Small intestine (tissue), 7 donors: ENCODE results near the gene STX5. TPM values are rescaled to one million over a fixed set of nuclear protein-coding genes. Genes with fewer than 3 reads are reported as not detected.
"Not testable (repeated sequence)": the region's sequence is repeated elsewhere in the genome, so short reads cannot be mapped to it uniquely, and the experiment has no call there.

Source experiments
- DNase-seq, 2 donors: peaks; one replicate each; pipeline versions ENCODE4 v3.0.0 to v3.0.0-alpha.2; 2013
- FAIRE-seq: peaks from 2 replicates; lab custom pipeline; 2012; peaks lifted over from hg19 to GRCh38; lab: Jason Lieb, UNC
- H3K27ac ChIP-seq, 3 donors: one replicate each; pipeline ENCODE4 v1.5.1; 2013; ENCODE audit warnings: low read length in 2 of 3, mild to moderate bottlenecking in 2 of 3, control low read depth in 1 of 3, inconsistent platforms in 1 of 3, low read depth in 1 of 3, moderate library complexity in 1 of 3
- H3K27me3 ChIP-seq, 3 donors: one replicate each; pipeline ENCODE4 v1.6.1; 2013; ENCODE audit warnings: low read length in 3 of 3, inconsistent platforms in 1 of 3; ENCODE audit not compliant: control insufficient read depth in 3 of 3, insufficient read depth in 3 of 3
- H3K36me3 ChIP-seq, 3 donors: one replicate each; pipeline ENCODE4 v1.6.1; 2013; ENCODE audit warnings: low read length in 3 of 3, inconsistent platforms in 1 of 3, low read depth in 1 of 3, mild to moderate bottlenecking in 1 of 3, moderate library complexity in 1 of 3; ENCODE audit not compliant: control insufficient read depth in 3 of 3, insufficient read depth in 2 of 3
- H3K4me1 ChIP-seq, 3 donors: one replicate each; pipeline ENCODE4 v1.6.1; 2013; ENCODE audit warnings: low read length in 2 of 3, inconsistent platforms in 1 of 3, low read depth in 1 of 3, mild to moderate bottlenecking in 1 of 3, moderate library complexity in 1 of 3; ENCODE audit not compliant: control insufficient read depth in 3 of 3, insufficient read depth in 2 of 3
- H3K4me3 ChIP-seq, 3 donors: one replicate each; pipeline ENCODE4 v1.5.1; 2013; ENCODE audit warnings: low read length in 3 of 3, control low read depth in 1 of 3, inconsistent platforms in 1 of 3, low read depth in 1 of 3, mild to moderate bottlenecking in 1 of 3, moderate library complexity in 1 of 3
- H3K9me3 ChIP-seq, 2 donors: one replicate each; pipeline ENCODE4 v1.6.1; 2013; ENCODE audit warnings: low read depth in 1 of 2, low read length in 1 of 2; ENCODE audit not compliant: control insufficient read depth in 2 of 2, insufficient read depth in 1 of 2
- WGBS, 3 donors: extraction: QIAGEN DNeasy Blood & Tissue Kit; methylation state at CpG; one replicate each; pipeline ENCODE4 v1.1.7; 2013; 5-methylcytosine and 5-hydroxymethylcytosine counted together
- polyA plus RNA-seq, 4 donors: library from polyadenylated mRNA; stranded (reverse) in 3 of 4; unstranded in 1 of 4; fragments of 200-250 nt in 3 of 4; fragments of 120-200 nt in 1 of 4; gene quantifications; one replicate each; pipeline versions ENCODE4 v1.2.1 to v1.2.3, GENCODE V29; 2013
- donor health status: healthy with polysubstance abuse.
- donor health status: control.
- donor health status: control.
- donor health status: Bipolar disorder and iron deficiency.
- donor health status: healthy.

The STX5 gene
- polyA plus RNA-seq, 4 donors: 22.6 to 43.4 (median 31.7) TPM

DNA sequence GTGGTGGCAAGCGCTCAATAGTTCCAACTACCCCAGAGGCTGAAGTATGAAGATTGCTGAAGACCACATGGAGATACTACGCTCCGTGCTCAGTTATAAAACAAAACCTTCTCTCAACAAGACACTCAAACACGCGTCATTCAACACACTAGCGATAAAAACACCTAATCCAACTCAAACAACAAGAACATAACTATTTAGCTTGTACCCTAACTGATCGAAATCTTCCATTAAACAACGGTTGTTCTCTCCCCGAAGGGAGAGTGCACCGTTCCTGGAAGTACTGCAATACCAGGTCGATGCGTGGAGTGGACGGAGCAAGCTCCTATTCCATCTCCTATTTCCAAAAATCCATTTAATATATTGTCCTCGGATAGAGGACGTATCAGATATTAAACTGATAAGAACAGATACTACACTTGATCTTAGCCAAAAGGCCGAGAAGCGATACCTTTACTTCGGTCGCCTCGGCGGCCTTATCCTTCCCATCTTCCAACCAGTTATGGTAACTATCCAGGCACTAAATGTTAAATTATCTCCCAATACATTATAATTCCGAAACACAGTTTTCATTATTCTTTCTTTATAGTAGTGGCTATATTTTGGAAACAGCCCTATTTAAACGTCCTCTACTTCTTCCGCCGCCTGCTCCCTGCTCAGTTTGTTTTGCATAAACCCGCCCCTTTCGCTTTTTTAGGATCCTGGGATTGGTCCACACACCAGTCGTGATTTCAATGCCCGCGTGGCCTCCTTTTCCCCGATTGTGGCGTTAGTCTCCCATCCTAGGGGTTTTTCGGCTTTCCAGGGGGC, 9.7 kb upstream of the STX5 start:
- H3K4me1 ChIP-seq: peaks cover 0 to 12% (median 4%) of the 10 kb centered on the region in 3 donors
- WGBS, 3 donors: 0 to 1% (median 0%) methylated on average over 33 of the region's 33 CpGs
- DNase-seq (peak; percentile 95 to 98), FAIRE-seq (peak; percentile 98)
- no peaks in the 10 kb centered on the region for H3K27me3 ChIP-seq
- H3K27ac ChIP-seq: peak overlapping the region; percentile 96 to 99 (median 96)
- H3K4me3 ChIP-seq: peak overlapping the region in 2 of 3 donors; percentile 49 to 66
- H3K36me3 ChIP-seq: peaks cover 0 to 10% (median 0%) of the 10 kb centered on the region in 3 donors
- no peaks in the 10 kb centered on the region for H3K9me3 ChIP-seq

DNA sequence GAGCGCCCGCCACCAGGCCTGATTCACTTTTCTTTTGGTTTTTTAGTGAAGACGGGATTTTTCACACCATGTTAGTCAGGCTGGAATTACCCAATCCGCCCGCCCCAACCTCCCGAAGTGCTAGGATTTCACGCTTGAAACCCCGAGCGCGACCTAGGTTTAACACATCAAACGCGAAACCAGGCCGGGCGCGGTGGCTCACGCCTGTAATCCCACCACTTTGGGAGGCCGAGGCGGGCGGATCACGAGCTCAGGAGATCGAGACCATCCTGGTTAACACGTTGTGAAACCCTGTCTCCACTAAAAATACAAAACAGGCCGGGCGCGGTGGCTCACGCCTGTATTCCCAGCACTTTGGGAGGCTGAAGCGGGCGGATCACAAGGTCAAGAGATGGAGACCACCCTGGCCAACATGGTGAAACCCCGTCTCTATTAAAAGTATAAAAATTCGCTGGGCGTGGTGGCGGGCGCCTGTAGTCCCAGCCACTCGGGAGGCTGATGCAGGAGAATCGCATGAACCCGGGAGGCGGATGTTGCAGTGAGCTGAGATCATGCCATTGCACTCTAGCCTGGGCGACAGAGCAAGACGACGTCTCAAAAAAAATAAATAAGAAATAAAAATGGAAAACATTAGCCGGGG, 9.0 kb upstream of the STX5 start:
- Histone ChIP-seq H3K4me3 (peak overlapping the region; percentile 11 to 91 (median 81)), H3K4me1 (peaks cover 0 to 12% (median 4%) of the 10 kb centered on the region in 3 donors), H3K36me3 (peaks cover 0 to 14% (median 0%) of the 10 kb centered on the region in 3 donors), H3K27ac (peak overlapping the region; percentile 96 to 99 (median 96))
- DNase-seq: peak in 1 of 2 donors; percentile 44
- not testable (repeated sequence) for H3K27me3 ChIP-seq, FAIRE-seq, H3K9me3 ChIP-seq
- 1% methylated on average over 41 of the region's 41 CpGs for WGBS, 3 donors

DNA sequence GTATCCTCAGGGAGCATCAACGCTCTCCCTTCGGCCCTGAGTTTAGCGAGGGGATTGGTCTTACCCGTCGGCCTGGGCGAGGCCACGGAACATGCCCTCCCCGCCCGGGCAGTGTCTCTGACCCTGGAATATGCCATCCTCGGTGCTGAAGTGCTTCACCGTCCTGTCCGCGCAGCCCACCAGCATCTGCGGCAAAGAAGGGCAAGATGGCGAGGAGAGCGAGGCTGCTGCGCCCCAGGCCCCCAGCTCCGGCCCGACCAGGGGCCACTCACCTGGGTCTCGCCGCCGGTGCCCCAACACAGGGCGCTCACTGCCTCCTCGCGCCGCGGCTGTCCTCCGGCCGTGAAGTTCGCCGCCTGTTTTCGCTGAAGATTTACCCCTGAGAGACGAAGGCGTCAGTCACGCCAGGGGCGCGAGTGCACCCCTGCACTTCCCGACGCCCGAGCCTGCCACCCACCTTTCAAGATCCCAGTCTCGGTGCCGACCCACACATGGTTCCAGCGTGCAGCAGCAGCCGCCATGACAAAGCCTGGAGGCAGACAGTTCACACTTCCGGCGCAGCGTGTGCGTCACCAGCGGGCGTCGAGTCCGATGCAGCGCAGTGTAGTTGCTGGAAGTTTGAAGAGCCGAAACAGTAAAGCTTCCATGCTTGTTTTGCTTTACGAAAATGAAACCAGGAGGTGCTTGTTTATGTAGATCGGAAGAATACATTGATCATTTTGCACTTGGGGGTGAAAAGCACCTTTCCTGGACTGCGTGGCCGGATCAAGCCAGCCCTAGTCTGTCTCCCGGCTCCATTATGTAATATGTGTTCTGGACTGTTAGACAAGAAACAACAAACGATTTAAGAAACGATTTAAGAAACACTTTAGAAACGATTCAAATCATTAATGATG, 7.4 kb upstream of the STX5 start, which contains the start of gene WDR74:
TSS of gene WDR74 (minus strand) at position 541 of the 896 bp plus-strand sequence. CDS start at position 521, 20 bp downstream.
- peak within 1 kb of the TSS; percentile 96 to 99 (median 96) for H3K27ac ChIP-seq
- H3K27me3 ChIP-seq: no peaks in the 10 kb centered on the region
- peak; percentile 95 to 98 for DNase-seq
- H3K9me3 ChIP-seq: no peaks in the 10 kb centered on the region
- 0% methylated on average over 62 of the region's 62 CpGs for WGBS, 3 donors
- H3K4me1 ChIP-seq: peaks cover 0 to 12% (median 4%) of the 10 kb centered on the region in 3 donors
- H3K36me3 ChIP-seq: peaks cover 0 to 28% (median 8%) of the 10 kb centered on the region in 3 donors
- H3K4me3 ChIP-seq: peak within 1 kb of the TSS; percentile 77 to 91 (median 81)
- no peak for FAIRE-seq

GRCh38 chr11:62835336-62835735, 3.5 kb upstream of the STX5 start:
- Histone ChIP-seq H3K27me3 (no peaks in the 10 kb centered on the region), H3K4me3 (no peak overlapping the region), H3K4me1 (peaks cover 0 to 15% (median 2%) of the 10 kb centered on the region in 3 donors), H3K36me3 (peaks cover 0 to 43% (median 8%) of the 10 kb centered on the region in 3 donors), H3K9me3 (no peaks in the 10 kb centered on the region), H3K27ac (no peak overlapping the region)
- WGBS, 3 donors: 81 to 86% (median 83%) methylated on average over 8 of the region's 8 CpGs
- FAIRE-seq (no peak), DNase-seq (no peak)

DNA sequence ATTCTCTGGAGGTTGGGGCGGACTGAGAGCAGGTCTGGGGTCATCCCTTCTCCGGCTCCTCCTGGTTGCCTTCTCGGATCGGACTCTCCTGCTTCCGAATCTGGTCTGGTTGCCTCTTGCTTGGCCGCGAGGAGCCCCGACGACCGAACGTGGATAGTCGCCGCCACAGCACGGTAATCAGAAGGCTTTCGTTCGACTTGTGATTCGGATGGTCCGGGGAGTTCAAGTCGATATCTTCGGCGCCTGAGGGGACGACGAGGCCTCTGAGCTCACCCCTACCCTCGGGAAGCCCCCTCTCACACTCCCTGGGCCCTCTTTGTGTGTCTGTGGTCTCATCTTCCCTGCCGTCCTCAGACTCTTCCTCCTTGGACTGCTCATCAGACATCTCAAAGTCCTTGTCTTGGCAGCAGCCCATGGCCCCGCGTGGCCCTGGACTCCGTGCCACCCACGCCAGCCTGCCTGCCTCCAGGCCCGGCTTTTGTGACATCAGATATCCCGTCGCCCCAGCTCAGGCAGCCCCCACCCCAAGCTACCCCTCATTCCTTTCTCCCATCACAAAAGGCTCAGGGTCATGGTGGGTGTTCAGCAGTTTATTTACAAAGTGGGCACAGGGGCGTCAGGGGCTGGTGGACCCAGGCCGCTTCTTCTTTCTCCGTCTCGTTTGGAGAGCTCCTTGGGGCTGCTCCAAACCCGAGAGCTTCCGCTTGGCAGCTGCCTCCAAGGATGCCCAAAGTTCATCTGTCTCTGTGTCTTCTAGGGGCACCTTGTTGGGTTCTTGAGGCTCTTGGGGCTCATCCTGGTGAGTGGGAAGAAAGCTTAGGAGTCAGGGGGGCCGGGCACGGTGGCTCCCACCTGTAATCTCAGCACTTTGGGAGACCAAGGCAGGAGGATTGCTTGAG, 734 bp upstream of the STX5 start, which contains the start of gene TEX54:
TSS of gene TEX54 (minus strand) at position 506 of the 899 bp plus-strand sequence.
- H3K9me3 ChIP-seq: no peaks in the 10 kb centered on the region
- WGBS, 3 donors: 10 to 12% (median 12%) methylated on average over 39 to 40 of the region's 40 CpGs
- no peaks in the 10 kb centered on the region for H3K27me3 ChIP-seq
- no peak for FAIRE-seq
- peak in 1 of 2 donors; percentile 46 for DNase-seq
- H3K4me3 ChIP-seq: peak within 1 kb of the TSS; percentile 84 to 99 (median 98)
- H3K36me3 ChIP-seq: peaks cover 4 to 54% (median 8%) of the 10 kb centered on the region in 3 donors
- peaks cover 2 to 17% (median 2%) of the 10 kb centered on the region in 3 donors for H3K4me1 ChIP-seq
- H3K27ac ChIP-seq: peak within 1 kb of the TSS; percentile 96 to 99 (median 96)

- FAIRE-seq: no peak
- Histone ChIP-seq H3K9me3 (no peaks in the 10 kb centered on the region), H3K27me3 (no peaks in the 10 kb centered on the region), H3K27ac (peak overlapping the region; percentile 81 to 99 (median 96)), H3K4me3 (peak overlapping the region; percentile 84 to 99 (median 98)), H3K36me3 (peaks cover 7 to 60% (median 15%) of the 10 kb centered on the region in 3 donors), H3K4me1 (peaks cover 2 to 17% (median 2%) of the 10 kb centered on the region in 3 donors)
- DNase-seq: no peak
- WGBS, 3 donors: 1 to 2% (median 1%) methylated on average over 27 to 33 of the region's 33 CpGs
Observed at GRCh38 chr11:62830904-62831519, 839 bp downstream of the STX5 start.

GRCh38 chr11:62828130-62828529, 3.7 kb downstream of the STX5 start:
- H3K9me3 ChIP-seq, H3K27me3 ChIP-seq, H3K27ac ChIP-seq, H3K4me1 ChIP-seq, FAIRE-seq, H3K4me3 ChIP-seq, DNase-seq: not testable (repeated sequence)
- WGBS, 3 donors: 95 to 96% (median 96%) methylated on average over 8 of the region's 8 CpGs
- H3K36me3 ChIP-seq: peaks cover 22 to 62% (median 30%) of the 10 kb centered on the region in 3 donors
